NCI-H1694 treated with DMSO at 0.1 percent for 48 hours (cell line): ENCODE data around the gene USF1.

Source experiments
- DNase-seq: peaks from one replicate; lab custom pipeline; 2025; lab: John Stamatoyannopoulos, UW

USF1 gene

GRCh38 chr1:161045736-161046604 is at the start of gene USF1:
TSS of gene USF1 (minus strand) at chr1:161045977. CDS start at chr1:161043275, 2,702 bp downstream.
- DNase-seq = peak; percentile 98

- DNase-seq = no peak
These were observed 49.5 kb upstream of the USF1 start for GRCh38 chr1:161095230-161095629.

- DNase-seq = no peak
These were observed 48.7 kb upstream of the USF1 start for GRCh38 chr1:161094481-161094880.

- DNase-seq = no peak
These were observed 46.8 kb upstream of the USF1 start for GRCh38 chr1:161092621-161093028.

- no peak for DNase-seq
These were observed 46.2 kb upstream of the USF1 start for GRCh38 chr1:161091796-161092507.

- DNase-seq = no peak
These were observed 45.3 kb upstream of the USF1 start for GRCh38 chr1:161091093-161091492.

GRCh38 chr1:161090617-161091016 is 44.8 kb upstream of the USF1 start:
- DNase-seq = no peak

GRCh38 chr1:161089938-161090337 is 44.2 kb upstream of the USF1 start:
- no peak for DNase-seq

GRCh38 chr1:161089251-161089924 is 43.6 kb upstream of the USF1 start, which contains the start of gene NECTIN4:
TSS of gene NECTIN4 (minus strand) at chr1:161089558. CDS start at chr1:161089296, 262 bp downstream.
- DNase-seq = no peak

- DNase-seq = no peak
These were observed 42.9 kb upstream of the USF1 start for GRCh38 chr1:161088587-161089110.

- DNase-seq = no peak
These were observed 40.7 kb upstream of the USF1 start for GRCh38 chr1:161086457-161086856.

GRCh38 chr1:161085165-161085564 is 39.4 kb upstream of the USF1 start:
- no peak for DNase-seq

- no peak for DNase-seq
These were observed 38.8 kb upstream of the USF1 start for GRCh38 chr1:161084597-161084988.

GRCh38 chr1:161083748-161084596 is 38.2 kb upstream of the USF1 start:
- no peak for DNase-seq

- no peak for DNase-seq
These were observed 37.4 kb upstream of the USF1 start for GRCh38 chr1:161082996-161083747.

GRCh38 chr1:161082483-161082882 is 36.7 kb upstream of the USF1 start:
- DNase-seq = no peak

- DNase-seq = no peak
These were observed 35.7 kb upstream of the USF1 start for GRCh38 chr1:161081519-161081918.

- DNase-seq = no peak
These were observed 34.9 kb upstream of the USF1 start for GRCh38 chr1:161080441-161081405.

- DNase-seq = no peak
These were observed 33.8 kb upstream of the USF1 start for GRCh38 chr1:161079436-161080110.
